Testis (tissue), 3 donors: ENCODE results near the gene GFPT1. TPM values are rescaled to one million over a fixed set of nuclear protein-coding genes. Genes with fewer than 3 reads are reported as not detected.

ENCODE experiments used
- DNase-seq: peaks from one replicate; pipeline ENCODE4 v3.0.0-alpha.2; 2019
- H3K27ac ChIP-seq, 2 donors: fragments of 200-600 bp; sonication (generic); one replicate each; pipeline ENCODE4 v1.5.1; 2019
- H3K27me3 ChIP-seq: fragments of 200-600 bp; sonication (generic); one replicate; pipeline ENCODE4 v1.5.1; 2019
- H3K36me3 ChIP-seq: fragments of 200-600 bp; sonication (generic); one replicate; pipeline ENCODE4 v1.5.1; 2017; ENCODE audit warnings: low read depth; ENCODE audit errors: missing control alignments
- H3K4me1 ChIP-seq: fragments of 200-600 bp; sonication (generic); one replicate; pipeline ENCODE4 v1.5.1; 2019
- H3K4me3 ChIP-seq, 2 donors: fragments of 200-600 bp; sonication (generic); one replicate each; pipeline ENCODE4 v1.5.1; 2017 to 2019
- H3K9me3 ChIP-seq: fragments of 200-600 bp; sonication (generic); one replicate; pipeline ENCODE4 v1.5.1; 2017
- POLR2A ChIP-seq: fragments of 450-650 bp; IDR thresholded peaks from one replicate; pipeline ENCODE4 v1.6.1; 2017; ENCODE audit warnings: antibody characterized with exemption, mild to moderate bottlenecking, moderate library complexity
- WGBS, 2 donors: methylation state at CpG; one replicate each; pipeline ENCODE4 v1.1.5; 2018; 5-methylcytosine and 5-hydroxymethylcytosine counted together
- intact Hi-C: fragments of 100-400 bp; cut with DNase I; formaldehyde crosslinking; loops from one replicate; pipeline ENCODE4 v1.15.1; 2023; ENCODE audit warnings: low total_unique reads
- polyA plus RNA-seq: library from polyadenylated mRNA; stranded (reverse); fragments of 350-450 nt; fragmentation: Illumina TruSeq; extraction: RNeasy Lipid Tissue Mini Kit (QIAGEN cat#74804); gene quantifications from one replicate; pipeline ENCODE4 v1.2.3, GENCODE V29; 2014; ENCODE audit warnings: low read depth, low replicate concordance; ENCODE audit not compliant: insufficient read depth
- total RNA-seq, 2 donors: library from RNA; depleted of rRNA; stranded (reverse); fragments of >200 nt; gene quantifications; one replicate each; pipeline ENCODE4 v1.2.3, GENCODE V29; 2016
- TF ChIP-seq, protein P1 (sequence below), 3 experiments: fragments of 450-650 bp in 2 of 3; fragments of 200-600 bp in 1 of 3; sonication (generic) in 1 of 3; IDR thresholded peaks; one replicate each; pipeline ENCODE4 v1.5.1; 2016 to 2019; ENCODE audit warnings: antibody characterized with exemption in 3 of 3, mild to moderate bottlenecking in 2 of 3, moderate library complexity in 1 of 3

The GFPT1 gene
- total and polyA plus RNA-seq, 3 donors from 2014 or later, result 25.6 to 74.3 (median 33.3) TPM

DNA sequence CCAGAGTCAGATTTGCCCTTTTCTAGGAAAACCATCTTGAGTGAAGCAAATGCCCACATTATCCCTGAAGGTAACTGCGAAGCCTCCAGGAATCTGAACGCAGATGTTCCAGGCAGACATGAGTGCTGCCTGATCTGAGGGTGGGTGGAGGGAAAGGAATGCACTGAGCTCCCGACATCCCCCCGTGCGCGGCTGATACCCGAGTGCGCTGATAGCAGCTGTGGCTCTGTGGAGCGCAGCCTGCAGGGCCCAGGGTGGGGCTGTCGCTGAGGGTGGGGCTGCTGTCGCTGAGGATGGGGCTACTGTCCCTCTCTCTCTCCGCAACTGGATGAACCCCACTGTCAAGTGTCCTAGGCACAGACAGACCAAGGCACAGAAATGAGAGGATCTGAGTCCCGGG is 82.4 kb downstream of the GFPT1 start:
- no peak for DNase-seq
- Histone ChIP-seq H3K4me3 (no peak overlapping the region), H3K9me3 (no peaks in the 10 kb centered on the region), H3K36me3 (no peaks in the 10 kb centered on the region), H3K27ac (no peak overlapping the region), H3K4me1 (peaks cover 5% of the 10 kb centered on the region), H3K27me3 (no peaks in the 10 kb centered on the region)
- intact Hi-C loops, result no loop called here
- TF ChIP-seq, protein P1, sequence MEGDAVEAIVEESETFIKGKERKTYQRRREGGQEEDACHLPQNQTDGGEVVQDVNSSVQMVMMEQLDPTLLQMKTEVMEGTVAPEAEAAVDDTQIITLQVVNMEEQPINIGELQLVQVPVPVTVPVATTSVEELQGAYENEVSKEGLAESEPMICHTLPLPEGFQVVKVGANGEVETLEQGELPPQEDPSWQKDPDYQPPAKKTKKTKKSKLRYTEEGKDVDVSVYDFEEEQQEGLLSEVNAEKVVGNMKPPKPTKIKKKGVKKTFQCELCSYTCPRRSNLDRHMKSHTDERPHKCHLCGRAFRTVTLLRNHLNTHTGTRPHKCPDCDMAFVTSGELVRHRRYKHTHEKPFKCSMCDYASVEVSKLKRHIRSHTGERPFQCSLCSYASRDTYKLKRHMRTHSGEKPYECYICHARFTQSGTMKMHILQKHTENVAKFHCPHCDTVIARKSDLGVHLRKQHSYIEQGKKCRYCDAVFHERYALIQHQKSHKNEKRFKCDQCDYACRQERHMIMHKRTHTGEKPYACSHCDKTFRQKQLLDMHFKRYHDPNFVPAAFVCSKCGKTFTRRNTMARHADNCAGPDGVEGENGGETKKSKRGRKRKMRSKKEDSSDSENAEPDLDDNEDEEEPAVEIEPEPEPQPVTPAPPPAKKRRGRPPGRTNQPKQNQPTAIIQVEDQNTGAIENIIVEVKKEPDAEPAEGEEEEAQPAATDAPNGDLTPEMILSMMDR (IDR thresholded peaks at IDR 0.05), result no peak
- TF ChIP-seq POLR2A, result no peak
- 63 to 77% methylated on average over 13 of the region's 13 CpGs for WGBS, 2 donors

DNA sequence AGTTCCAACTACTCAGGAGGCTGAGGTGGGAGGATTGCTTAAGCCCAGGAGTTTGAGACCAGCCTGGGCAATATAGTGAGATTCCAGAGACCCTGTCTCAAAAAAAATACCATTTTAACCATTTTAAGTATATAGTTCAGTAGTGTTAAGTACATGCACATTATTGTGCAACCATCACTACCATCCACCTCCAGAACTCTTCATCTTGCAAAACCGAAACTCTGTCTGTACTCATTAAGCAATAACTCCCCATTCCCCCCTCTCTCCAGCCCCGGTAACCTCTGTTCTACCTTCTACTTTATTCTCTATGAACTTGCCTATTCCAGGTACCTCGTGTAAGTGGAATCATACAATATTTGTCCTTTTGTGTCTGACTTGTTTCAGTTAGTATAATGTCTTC is 86.4 kb downstream of the GFPT1 start:
- Histone ChIP-seq H3K27me3 (no peaks in the 10 kb centered on the region), H3K27ac (no peak overlapping the region), H3K4me3 (no peak overlapping the region), H3K4me1 (no peaks in the 10 kb centered on the region), H3K36me3 (no peaks in the 10 kb centered on the region), H3K9me3 (no peaks in the 10 kb centered on the region)
- TF ChIP-seq, protein P1 (IDR thresholded peaks at IDR 0.05), result no peak
- TF ChIP-seq POLR2A, result no peak
- no peak for DNase-seq
- WGBS, 2 donors, result 82 to 93% methylated on average over 3 of the region's 3 CpGs
- intact Hi-C loops, result no loop called here

DNA sequence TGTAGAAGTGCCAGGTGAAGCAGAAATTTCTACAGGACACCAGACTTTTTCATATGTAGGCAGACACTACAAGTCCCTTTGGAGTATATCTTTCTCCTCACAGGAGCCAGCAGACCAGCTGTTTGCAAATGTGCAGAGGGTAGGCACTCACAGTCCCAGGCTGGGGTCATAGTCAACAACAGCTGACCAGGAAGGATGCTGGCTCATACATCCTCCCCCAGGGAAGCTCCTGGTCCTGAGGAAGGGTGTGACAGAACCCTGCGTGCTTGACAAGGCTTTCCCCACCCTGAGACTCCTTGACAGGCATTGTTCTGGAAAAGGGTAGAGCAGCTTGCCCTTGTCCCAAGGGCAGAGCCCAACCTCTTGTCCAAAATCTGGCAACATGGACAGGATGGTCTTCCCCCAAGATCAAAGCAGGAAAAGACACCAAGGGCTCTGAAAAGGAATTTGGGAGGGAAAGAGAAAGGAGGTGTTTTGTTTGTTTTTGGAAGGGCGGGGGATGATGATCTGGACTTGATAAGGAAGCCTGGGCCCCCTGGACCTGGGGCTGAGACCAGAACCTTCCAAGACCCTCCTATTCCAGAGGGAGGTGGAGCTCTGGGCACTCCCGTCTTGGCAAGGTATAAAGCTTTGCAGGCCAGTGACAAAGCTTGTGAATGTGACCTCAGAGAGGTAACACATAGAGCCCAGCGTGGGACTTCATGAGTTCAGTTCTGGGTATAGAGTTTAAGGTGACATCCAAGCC is 87.1 kb downstream of the GFPT1 start:
- Histone ChIP-seq H3K4me3 (no peak overlapping the region), H3K4me1 (no peaks in the 10 kb centered on the region), H3K36me3 (no peaks in the 10 kb centered on the region), H3K9me3 (no peaks in the 10 kb centered on the region), H3K27me3 (no peaks in the 10 kb centered on the region), H3K27ac (no peak overlapping the region)
- intact Hi-C loops, result no loop called here
- TF ChIP-seq POLR2A, result no peak
- TF ChIP-seq, protein P1 (IDR thresholded peaks at IDR 0.05), result no peak
- no peak for DNase-seq
- WGBS, 2 donors, result 49 to 66% methylated on average over 4 of the region's 4 CpGs

DNA sequence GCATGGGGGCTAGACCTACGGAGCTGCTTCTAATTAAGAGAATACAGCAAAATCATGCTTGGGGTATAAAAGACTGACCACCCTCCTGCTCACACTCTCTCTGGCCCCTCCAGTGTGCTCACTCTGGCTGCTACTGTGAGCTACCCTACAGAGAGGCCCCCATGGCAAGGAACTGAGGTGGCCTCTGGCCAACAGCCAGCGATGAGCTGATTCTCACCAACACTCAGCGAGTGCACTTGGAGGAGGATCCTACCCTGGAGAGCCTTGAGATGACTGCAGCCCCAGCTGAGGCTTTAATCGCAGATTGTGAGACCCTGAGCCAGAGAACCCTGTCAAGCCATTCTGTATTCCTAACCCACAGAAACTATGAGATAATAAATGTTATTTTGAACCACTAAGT is 88.2 kb downstream of the GFPT1 start:
- no peak overlapping the region for H3K27ac ChIP-seq

More for the DNA sequence above, 88.2 kb downstream of the GFPT1 start:
- intact Hi-C loops, result no loop called here
- H3K9me3 ChIP-seq, result no peaks in the 10 kb centered on the region
- no peak for TF ChIP-seq POLR2A
- TF ChIP-seq, protein P1 (IDR thresholded peaks at IDR 0.05), result no peak
- H3K4me1 ChIP-seq, result no peaks in the 10 kb centered on the region
- no peak overlapping the region for H3K4me3 ChIP-seq
- DNase-seq, result no peak
- WGBS, 2 donors, result 61 to 69% methylated on average over 2 to 4 of the region's 4 CpGs
- H3K27me3 ChIP-seq, result no peaks in the 10 kb centered on the region
- no peaks in the 10 kb centered on the region for H3K36me3 ChIP-seq
